Endothelial cell of umbilical vein (primary cell): Measurements from ENCODE around the gene SPSB1. TPM values are rescaled to one million over a fixed set of nuclear protein-coding genes. Genes with fewer than 3 reads are reported as not detected.

Experiments used
- BruUV-seq: library from RNA; stranded (reverse); fragments of 400-500 nt; replicated peaks from 2 replicates; lab custom pipeline; 2021; lab: Mats Ljungman, UMichigan
- CTCF ChIA-PET: fragments of 300-600, 350-600 bp; sonication (Branson Sonifier 250); formaldehyde crosslinking; loops from one replicate; lab custom pipeline; 2021; ENCODE audit warnings: antibody characterized with exemption, inconsistent platforms; lab: Charles Lee
- POLR2A ChIA-PET: fragments of 300-600, 350-600 bp; sonication (Branson Sonifier 250); formaldehyde crosslinking; loops from one replicate; lab custom pipeline; 2021; ENCODE audit warnings: antibody characterized with exemption, inconsistent platforms; lab: Charles Lee
- DNase-seq: peaks from one replicate; pipeline ENCODE4 v3.0.0-alpha.2; 2011; ENCODE audit warnings: low read depth, low spot score
- FAIRE-seq: peaks from 2 replicates; lab custom pipeline; 2011; peaks lifted over from hg19 to GRCh38; lab: Jason Lieb, UNC
- H2AFZ ChIP-seq: 2 replicates; pipeline ENCODE4 v1.6.0; 2012; ENCODE audit warnings: low read depth, low read length, control low read depth, inconsistent platforms
- H3K27ac ChIP-seq: 2 replicates; pipeline ENCODE4 v1.5.1; 2011; ENCODE audit warnings: low read depth, mild to moderate bottlenecking, control low read depth, low read length, moderate library complexity; ENCODE audit not compliant: insufficient read depth
- H3K27me3 ChIP-seq, 2 experiments: 2 replicates each; pipeline versions ENCODE4 v1.6.0 to v1.6.1; 2011; ENCODE audit warnings: low read length in 2 of 2, mixed read lengths in 1 of 2; ENCODE audit not compliant: control insufficient read depth in 2 of 2, insufficient read depth in 2 of 2
- H3K36me3 ChIP-seq, 2 experiments: 2 replicates in 1 of 2; 3 replicates in 1 of 2; pipeline ENCODE4 v1.5.1; 2011; ENCODE audit warnings: low read length in 2 of 2, mild to moderate bottlenecking in 1 of 2, moderate library complexity in 1 of 2; ENCODE audit not compliant: control insufficient read depth in 2 of 2, insufficient read depth in 2 of 2; ENCODE audit errors: extremely low read depth in 1 of 2
- H3K4me1 ChIP-seq: 3 replicates; pipeline ENCODE4 v1.5.1; 2011; ENCODE audit warnings: mild to moderate bottlenecking, low read length; ENCODE audit not compliant: control insufficient read depth, insufficient read depth; ENCODE audit errors: extremely low read depth
- H3K4me2 ChIP-seq: 2 replicates; pipeline ENCODE4 v1.6.1; 2011; ENCODE audit warnings: low read length, control low read depth, mixed read lengths; ENCODE audit not compliant: insufficient read depth
- H3K4me3 ChIP-seq, 3 experiments: fragments of 200-600 bp in 1 of 3; sonication (generic), shearing (Covaris generic) in 1 of 3; replicated peaks in 1 of 3; 2 replicates each; pipeline ENCODE4 v1.5.1; 2011 to 2016; ENCODE audit warnings: control low read depth in 3 of 3, low read length in 3 of 3, mild to moderate bottlenecking in 2 of 3, inconsistent platforms in 1 of 3, low read depth in 1 of 3, moderate library complexity in 1 of 3; ENCODE audit not compliant: insufficient read depth in 1 of 3
- H3K79me2 ChIP-seq: 2 replicates; pipeline ENCODE4 v1.6.0; 2012; ENCODE audit warnings: low read length, inconsistent platforms; ENCODE audit not compliant: control insufficient read depth, insufficient read depth
- H3K9ac ChIP-seq: replicated peaks from 2 replicates; pipeline ENCODE3; 2011; ENCODE audit warnings: low read length, control low read depth; ENCODE audit not compliant: insufficient read depth; ENCODE audit errors: extremely low read depth
- H3K9me1 ChIP-seq: replicated peaks from 3 replicates; pipeline ENCODE4 v1.6.0; 2011; ENCODE audit warnings: mild to moderate bottlenecking, low read length; ENCODE audit not compliant: control insufficient read depth, insufficient read depth; ENCODE audit errors: extremely low read depth
- H3K9me3 ChIP-seq: replicated peaks from 2 replicates; pipeline ENCODE4 v1.5.1; 2012; ENCODE audit warnings: low read length, inconsistent platforms; ENCODE audit not compliant: control insufficient read depth, insufficient read depth
- H4K20me1 ChIP-seq: replicated peaks from 2 replicates; pipeline ENCODE3; 2011; ENCODE audit warnings: mild to moderate bottlenecking, low read length; ENCODE audit not compliant: control insufficient read depth, insufficient read depth; ENCODE audit errors: extremely low read depth
- CTCF ChIP-seq, 2 donors: IDR thresholded peaks; 1 replicate in 1 of 2; 2 replicates in 1 of 2; pipeline ENCODE4 v1.5.1; 2011; ENCODE audit warnings: low read length in 2 of 2, mild to moderate bottlenecking in 2 of 2, moderate library complexity in 2 of 2, control low read depth in 1 of 2, inconsistent platforms in 1 of 2, low read depth in 1 of 2; ENCODE audit not compliant: insufficient read depth in 1 of 2; ENCODE audit errors: extremely low read depth in 1 of 2
- EZH2 ChIP-seq: IDR thresholded peaks from 2 replicates; pipeline ENCODE4 v1.6.1; 2012; ENCODE audit warnings: borderline replicate concordance, low read depth, mild to moderate bottlenecking, moderate library complexity, low read length, inconsistent platforms; ENCODE audit not compliant: severe bottlenecking
- FOS ChIP-seq: IDR thresholded peaks from 2 replicates; pipeline ENCODE4 v1.6.1; 2011; ENCODE audit warnings: mild to moderate bottlenecking, low read length, moderate library complexity, borderline replicate concordance; ENCODE audit not compliant: insufficient read depth
- GATA2 ChIP-seq: IDR thresholded peaks from 2 replicates; pipeline ENCODE4 v1.7.0; 2011; ENCODE audit warnings: low read depth, mild to moderate bottlenecking, moderate library complexity, mixed read lengths, low read length; ENCODE audit not compliant: insufficient read length, insufficient read depth
- JUN ChIP-seq: IDR thresholded peaks from 2 replicates; pipeline ENCODE4 v1.6.1; 2011; ENCODE audit warnings: borderline replicate concordance, low read depth; ENCODE audit not compliant: insufficient read length, insufficient read depth
- MAX ChIP-seq: IDR thresholded peaks from 2 replicates; pipeline ENCODE4 v1.6.1; 2011; ENCODE audit not compliant: insufficient read depth, insufficient read length
- MYC ChIP-seq: IDR thresholded peaks from one replicate; pipeline ENCODE4 v1.6.1; 2011; ENCODE audit warnings: mild to moderate bottlenecking, low read depth, low read length
- POLR2A ChIP-seq: IDR thresholded peaks from 2 replicates; pipeline ENCODE4 v1.6.1; 2012; ENCODE audit warnings: low read depth, mild to moderate bottlenecking, control low read depth, low read length
- POLR2AphosphoS5 ChIP-seq: IDR thresholded peaks from 2 replicates; pipeline ENCODE4 v1.6.1; 2012; ENCODE audit warnings: low read depth, mild to moderate bottlenecking, control low read depth, low read length, moderate library complexity; ENCODE audit not compliant: insufficient read depth
- dilution Hi-C: fragments of 300-500 bp; cut with MboI; formaldehyde crosslinking; loops from one replicate; pipeline ENCODE4 v1.15.0; 2019; ENCODE audit warnings: low sequenced_read_pairs; ENCODE audit not compliant: extremely low pct_ligation_motif_present
- intact Hi-C: fragments of 100-400 bp; cut with micrococcal nuclease; formaldehyde crosslinking; loops from one replicate; pipeline ENCODE4 v1.10.0; 2022
- polyA plus RNA-seq, 4 experiments: library from polyadenylated mRNA; depleted of rRNA in 3 of 4; stranded (reverse) in 3 of 4; unstranded in 1 of 4; fragments of >200 nt; gene quantifications; 2 replicates each; pipeline versions ENCODE4 v1.2.1 to v1.2.3, GENCODE V29; 2011 to 2012; ENCODE audit warnings: missing spikeins in 1 of 4
- total RNA-seq: library from RNA; stranded (reverse); gene quantifications from 2 replicates; pipeline ENCODE4 v1.2.3, GENCODE V29; 2021

SPSB1 gene
- total and polyA plus RNA-seq, 2 donors (not counting 3 experiments of a cell fraction or from before 2014, with no cell fraction given) = 41.9 to 61.2 TPM

DNA sequence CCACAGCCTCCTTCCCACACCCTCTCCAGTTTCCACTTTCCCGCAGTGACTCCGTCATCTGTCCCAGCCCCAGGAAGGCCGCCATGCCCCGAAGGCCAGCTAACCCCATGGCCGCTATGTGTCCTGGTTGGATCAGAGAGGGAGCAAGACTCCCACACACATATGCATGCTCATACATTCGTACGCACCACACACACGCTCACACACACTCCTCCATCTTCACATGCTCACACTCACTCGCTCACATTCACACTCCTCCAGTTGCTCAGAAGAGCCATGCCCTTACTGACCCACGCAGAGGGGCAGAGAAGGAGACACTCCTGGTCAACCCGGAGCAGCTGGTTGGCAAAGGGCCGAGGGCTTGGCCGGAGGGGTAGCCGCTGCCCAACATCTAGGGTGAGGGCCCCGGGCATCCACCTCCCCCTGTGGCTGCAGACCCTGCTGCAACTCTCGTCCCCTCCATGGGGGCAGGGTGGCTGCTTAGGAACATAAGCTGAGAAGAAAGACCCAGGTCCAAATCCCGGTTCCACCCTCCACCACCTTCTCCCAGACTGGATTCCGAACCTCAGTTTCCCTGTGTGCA lies 124.3 kb downstream of the SPSB1 start:
- no peak overlapping the region for H3K4me2 ChIP-seq
- no peak for DNase-seq
- peaks cover 0 to 2% of the 10 kb centered on the region in 2 experiments for H3K27me3 ChIP-seq
- BruUV-seq = no TSS peak
- TF ChIP-seq MYC (no peak), JUN (no peak), GATA2 (no peak), FOS (no peak), MAX (no peak), POLR2A (no peak), POLR2AphosphoS5 (no peak), EZH2 (no peak), CTCF (IDR thresholded peaks at IDR 0.05; ENCODE audit: extremely low read depth in 1 of 2, insufficient read depth in 1 of 2, low read depth in 1 of 2, low read length in 2 of 2) (no peak)
- dilution Hi-C loops = no loop called here
- no peak overlapping the region for H3K4me3 ChIP-seq
- H3K9me1 ChIP-seq = no peaks in the 10 kb centered on the region
- no peaks in the 10 kb centered on the region for H3K36me3 ChIP-seq
- no peak overlapping the region for H2AFZ ChIP-seq
- H4K20me1 ChIP-seq = no peaks in the 10 kb centered on the region
- ChIA-PET CTCF (no interaction called here), POLR2A (no interaction called here)
- H3K4me1 ChIP-seq = peaks cover 20% of the 10 kb centered on the region
- no peak for FAIRE-seq
- H3K9me3 ChIP-seq = no peaks in the 10 kb centered on the region
- no peaks in the 10 kb centered on the region for H3K79me2 ChIP-seq
- intact Hi-C loops = no loop called here
- H3K27ac ChIP-seq = no peak overlapping the region
- no peak overlapping the region for H3K9ac ChIP-seq
